Measurements from ENCODE around the gene FBN1. TPM values are rescaled to one million over a fixed set of nuclear protein-coding genes. Genes with fewer than 3 reads are reported as not detected.

FBN1 gene
- total RNA-seq, 2 experiments from 2014 or later: 1.1 to 1.6 TPM

GRCh38 chr15:48365575-48365974 lies 279.9 kb downstream of the FBN1 start:
- POLR2A ChIA-PET: no interaction called here
- H3K27me3 Mint-ChIP-seq: peaks cover 17% of the 10 kb centered on the region
- H3K27ac Mint-ChIP-seq: no peak overlapping the region
- no peak overlapping the region for H3K4me3 Mint-ChIP-seq
- H3K4me1 Mint-ChIP-seq: no peaks in the 10 kb centered on the region
- no peaks in the 10 kb centered on the region for H3K9me3 Mint-ChIP-seq
- DNase-seq: no peak
- CTCF ChIA-PET: interaction anchor here (1.4 kb wide), 1 partner anchor 21 kb away, joined by 3 read pairs; no protein-coding TSS in a partner anchor
- no peaks in the 10 kb centered on the region for H3K36me3 Mint-ChIP-seq (ENCODE audit: low read depth)

DNA sequence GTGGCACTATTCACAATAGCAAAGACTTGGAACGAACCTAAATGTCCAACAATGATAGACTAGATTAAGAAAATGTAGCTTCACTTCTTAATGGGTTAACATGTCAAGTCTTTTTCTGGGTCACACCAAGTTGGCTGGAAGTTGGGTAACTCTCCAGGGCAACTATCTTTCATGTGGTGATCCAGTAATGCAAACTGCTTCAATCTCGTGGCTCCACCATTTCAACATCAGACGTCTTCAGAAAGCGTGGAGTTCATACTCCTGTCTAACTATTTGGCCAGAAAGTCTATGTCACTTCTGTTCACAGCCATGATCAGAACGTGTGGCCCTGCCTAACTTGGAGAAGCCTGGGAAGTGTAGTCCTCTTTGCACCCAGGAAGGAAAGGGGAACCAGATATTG lies 282.0 kb downstream of the FBN1 start:
- CTCF ChIA-PET: no interaction called here
- no peak for DNase-seq
- no peaks in the 10 kb centered on the region for H3K9me3 Mint-ChIP-seq
- no peak overlapping the region for H3K4me3 Mint-ChIP-seq
- H3K27me3 Mint-ChIP-seq: peaks cover 17% of the 10 kb centered on the region
- POLR2A ChIA-PET: no interaction called here
- H3K27ac Mint-ChIP-seq: no peak overlapping the region
- peaks cover 5% of the 10 kb centered on the region for H3K4me1 Mint-ChIP-seq
- no peaks in the 10 kb centered on the region for H3K36me3 Mint-ChIP-seq (ENCODE audit: low read depth)

DNA sequence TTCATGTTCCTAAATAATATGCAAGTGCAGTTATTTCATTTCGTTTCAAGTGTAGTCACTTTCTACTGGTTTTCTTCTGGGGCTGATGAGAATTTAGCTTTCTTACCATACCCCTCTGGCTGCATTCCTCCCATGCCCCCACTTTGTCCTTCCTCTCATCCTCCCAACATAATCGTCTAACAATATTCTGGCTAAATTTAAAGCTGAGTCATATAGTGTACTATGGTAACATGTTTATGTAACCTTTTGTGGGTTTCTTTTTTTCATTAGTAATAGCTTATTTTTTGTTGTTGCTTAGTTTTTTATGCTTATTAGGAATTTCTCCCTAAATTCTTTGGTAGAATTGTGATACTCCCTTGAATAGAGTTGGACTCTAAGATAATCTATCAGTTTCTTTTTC lies 283.8 kb downstream of the FBN1 start:
- H3K27ac Mint-ChIP-seq: no peak overlapping the region
- POLR2A ChIA-PET: no interaction called here
- H3K36me3 Mint-ChIP-seq (ENCODE audit: low read depth): no peaks in the 10 kb centered on the region
- peaks cover 19% of the 10 kb centered on the region for H3K27me3 Mint-ChIP-seq
- CTCF ChIA-PET: interaction anchor here (0.8 to 1.2 kb wide), 2 partner anchors 10 to 18 kb away, joined by 3 read pairs; no protein-coding TSS in a partner anchor
- H3K4me1 Mint-ChIP-seq: peaks cover 6% of the 10 kb centered on the region
- no peak overlapping the region for H3K4me3 Mint-ChIP-seq
- no peaks in the 10 kb centered on the region for H3K9me3 Mint-ChIP-seq
- no peak for DNase-seq

- no peaks in the 10 kb centered on the region for H3K36me3 Mint-ChIP-seq (ENCODE audit: low read depth)
- no peak overlapping the region for H3K27ac Mint-ChIP-seq
- H3K4me1 Mint-ChIP-seq: peaks cover 6% of the 10 kb centered on the region
- CTCF ChIA-PET: interaction anchor here (0.5 to 1.2 kb wide), 2 partner anchors 9 to 80 kb away, joined by 3 read pairs; no protein-coding TSS in a partner anchor
- POLR2A ChIA-PET: no interaction called here
- DNase-seq: no peak
- H3K4me3 Mint-ChIP-seq: no peak overlapping the region
- no peaks in the 10 kb centered on the region for H3K9me3 Mint-ChIP-seq
- peaks cover 22% of the 10 kb centered on the region for H3K27me3 Mint-ChIP-seq
Observed at GRCh38 chr15:48360841-48361240, 284.7 kb downstream of the FBN1 start.

Other genes with a start within 250 kb of the FBN1 start
- gene CEP152, start 165.4 kb upstream of the FBN1 start, total RNA-seq: 10 to 100 TPM; 36.2 to 38.0 TPM
- 10 to 100 TPM; 83.8 to 84.0 TPM for gene EID1, start 232.4 kb upstream of the FBN1 start, total RNA-seq

All from activated CD4-positive, alpha-beta T cell treated with anti-CD3 and anti-CD28 coated beads, Interleukin-2, amount 10 ng/mL, durations not matched to agents 7 days and 5 days (primary cell).